ENCODE measurements around the gene ISCU.
"Not testable (repeated sequence)": the region's sequence is repeated elsewhere in the genome, so short reads cannot be mapped to it uniquely, and the experiment has no call there.

Gene ISCU

GRCh38 chr12:108607981-108608600, 45.7 kb downstream of the ISCU start:
- DNase-seq = no peak

GRCh38 chr12:108608616-108609015, 46.2 kb downstream of the ISCU start:
- no peak for DNase-seq

DNA sequence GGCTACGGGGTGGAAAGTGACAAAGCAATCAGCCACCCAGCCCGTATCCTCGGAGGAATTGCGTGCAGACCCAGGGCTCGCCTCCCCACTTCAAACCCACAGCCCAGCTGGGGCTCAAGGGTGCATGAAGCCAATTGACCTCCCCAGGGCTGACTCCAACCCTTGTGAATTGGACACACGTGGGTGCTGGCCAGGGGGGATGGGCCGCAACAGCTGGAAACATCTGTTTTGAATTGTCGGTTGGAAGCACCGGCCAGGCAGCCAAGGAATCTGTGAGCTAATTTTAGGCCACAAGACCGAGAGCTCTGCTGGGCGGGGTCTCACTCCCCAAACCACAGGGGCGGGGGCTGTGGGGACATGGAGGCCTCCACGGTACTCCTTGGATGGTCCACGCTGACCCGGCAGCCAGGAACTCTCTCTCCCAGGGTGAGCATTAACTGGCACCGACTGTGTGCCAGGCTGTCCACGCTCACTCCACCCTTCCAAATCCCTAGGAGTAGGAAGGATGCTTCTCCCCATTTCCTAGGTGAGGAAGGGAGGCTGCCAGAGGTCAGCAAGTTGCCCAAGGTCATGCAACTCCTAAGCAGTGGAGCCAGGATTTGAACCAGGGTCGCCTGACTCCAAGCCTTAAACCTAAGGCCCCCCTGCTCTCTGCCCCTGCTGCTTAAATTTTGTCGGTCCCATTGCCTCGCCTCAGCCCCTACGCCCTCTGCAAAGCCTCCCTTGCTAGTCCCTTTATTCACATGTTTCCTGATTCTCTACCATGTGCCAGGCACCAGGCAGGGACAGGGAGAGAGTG, 47.3 kb downstream of the ISCU start:
- peak; percentile 14 for DNase-seq

- DNase-seq = no peak
These were observed 48.0 kb downstream of the ISCU start for GRCh38 chr12:108610336-108610815.

GRCh38 chr12:108610856-108611605, 48.6 kb downstream of the ISCU start:
- DNase-seq = no peak

- DNase-seq = peak; percentile 36
These were observed 49.6 kb downstream of the ISCU start for GRCh38 chr12:108611884-108612415.

GRCh38 chr12:108612788-108613282, 50.4 kb downstream of the ISCU start:
- no peak for DNase-seq

DNA sequence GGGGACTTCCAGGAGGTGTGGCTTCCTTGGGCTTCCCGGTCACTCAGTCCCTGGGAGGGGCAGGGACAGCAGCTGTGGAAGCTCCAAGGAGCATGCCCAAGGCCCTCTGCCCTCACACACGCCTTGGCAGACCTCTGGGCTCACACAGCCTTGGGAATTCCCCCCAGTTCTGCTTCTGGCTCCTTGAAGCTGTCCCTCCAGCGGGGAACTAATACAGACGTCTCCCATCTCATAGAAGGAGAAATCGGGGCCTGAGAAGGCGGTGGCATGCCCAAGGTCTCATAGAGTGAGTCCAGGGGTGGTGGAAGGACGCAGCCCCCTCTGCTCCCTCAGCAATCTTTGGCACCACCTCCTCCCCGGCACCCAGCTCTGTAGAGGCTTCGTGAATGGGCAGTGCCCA, 51.2 kb downstream of the ISCU start:
- DNase-seq = no peak

- DNase-seq = no peak
These were observed 51.6 kb downstream of the ISCU start for GRCh38 chr12:108614041-108614440.

- no peak for DNase-seq
These were observed 52.2 kb downstream of the ISCU start for GRCh38 chr12:108614639-108615038.

DNA sequence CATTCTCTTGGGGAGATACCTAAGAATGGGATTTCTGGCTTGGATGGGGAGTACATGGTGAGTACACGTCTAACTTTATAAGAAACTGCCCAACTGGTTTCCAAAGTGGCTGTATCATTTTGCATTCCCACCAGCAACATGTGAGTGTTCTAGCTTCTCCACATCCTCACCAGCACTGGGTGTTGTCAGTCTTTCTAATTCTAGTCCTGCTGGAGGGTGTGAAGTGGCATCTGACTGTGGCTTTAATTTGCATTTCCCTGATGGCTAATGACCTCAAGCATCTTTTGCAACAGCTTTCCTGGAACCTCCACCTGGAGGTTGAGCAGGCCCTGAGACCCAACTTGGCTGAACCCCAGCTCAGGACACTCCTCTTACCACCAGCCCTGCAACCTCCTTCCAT, 53.5 kb downstream of the ISCU start:
- no peak for DNase-seq

GRCh38 chr12:108616359-108616758, 54.0 kb downstream of the ISCU start:
- DNase-seq = no peak

DNA sequence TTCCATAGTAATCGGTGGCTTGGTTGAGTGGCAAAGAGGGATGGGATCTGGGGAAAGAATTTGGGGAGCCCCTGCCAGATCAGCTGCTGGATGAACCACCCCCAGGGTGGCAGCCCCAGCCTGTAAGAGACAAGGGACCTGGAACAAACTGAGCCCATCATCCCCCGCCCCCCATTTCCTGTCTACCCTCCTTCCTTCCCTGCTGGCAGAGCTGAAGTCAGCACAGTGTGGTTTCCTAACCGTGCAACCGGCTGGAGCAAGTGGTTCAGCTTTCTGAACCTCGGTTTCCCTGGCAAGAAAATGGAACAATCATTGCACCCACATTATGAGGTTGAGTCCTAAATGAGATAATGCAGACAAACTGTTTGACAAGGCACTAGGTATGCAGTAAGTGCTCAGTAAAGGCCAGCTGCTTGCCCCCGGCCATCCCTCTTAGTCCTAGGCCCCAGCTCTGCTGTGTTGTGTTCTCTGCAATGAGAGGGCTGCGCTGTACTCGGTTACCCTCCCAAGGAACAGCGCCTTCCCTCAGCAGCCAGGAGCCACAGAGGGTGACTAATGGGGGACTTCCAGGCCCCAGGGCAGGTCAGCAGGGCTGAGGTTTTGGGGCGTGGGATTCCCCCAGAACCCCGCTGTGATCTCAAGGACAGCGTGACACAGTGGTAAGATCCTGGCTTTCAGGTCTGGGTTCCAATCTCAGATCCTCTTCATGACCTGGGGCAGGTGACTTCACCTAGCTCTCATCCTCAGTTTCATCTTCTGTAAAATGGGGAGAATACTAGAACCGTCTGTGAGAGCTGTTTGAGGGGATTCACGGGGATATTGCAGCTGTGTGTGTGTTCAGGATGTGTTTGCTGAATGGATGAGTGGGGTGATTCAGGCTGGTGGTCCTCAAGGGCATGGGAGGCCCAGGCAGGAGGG, 54.8 kb downstream of the ISCU start:
- peak; percentile 39 for DNase-seq

GRCh38 chr12:108618079-108618952, 55.9 kb downstream of the ISCU start:
- peak; percentile 53 for DNase-seq

GRCh38 chr12:108618953-108619274, 56.5 kb downstream of the ISCU start:
- DNase-seq = not testable (repeated sequence)
